Osteocyte (in vitro differentiated cells): ENCODE results near the gene DDX1. TPM values are rescaled to one million over a fixed set of nuclear protein-coding genes. Genes with fewer than 3 reads are reported as not detected.
A peak's percentile ranks its signal among the peaks of the same experiment; 100 is the strongest.

Experiments
- DNase-seq: peaks from one replicate; pipeline ENCODE4 v3.0.0; 2021; ENCODE audit warnings: mixed read lengths; ENCODE audit not compliant: unreplicated experiment; ENCODE audit errors: extremely low spot score
- H3K27ac Mint-ChIP-seq: one replicate; pipeline ENCODE4 v1.8.0; 2021; ENCODE audit warnings: mild to moderate bottlenecking, mixed read lengths; ENCODE audit not compliant: unreplicated experiment
- H3K27me3 Mint-ChIP-seq: one replicate; pipeline ENCODE4 v1.8.0; 2021; ENCODE audit warnings: mixed read lengths; ENCODE audit not compliant: unreplicated experiment
- H3K36me3 Mint-ChIP-seq: one replicate; pipeline ENCODE4 v1.8.0; 2021; ENCODE audit warnings: mixed read lengths; ENCODE audit not compliant: unreplicated experiment
- H3K4me1 Mint-ChIP-seq: one replicate; pipeline ENCODE4 v1.8.0; 2021; ENCODE audit warnings: mixed read lengths; ENCODE audit not compliant: unreplicated experiment
- H3K4me3 Mint-ChIP-seq: one replicate; pipeline ENCODE4 v1.8.0; 2021; ENCODE audit warnings: mild to moderate bottlenecking, moderate library complexity, mixed read lengths; ENCODE audit not compliant: unreplicated experiment
- H3K9me3 Mint-ChIP-seq: one replicate; pipeline ENCODE4 v1.8.0; 2021; ENCODE audit warnings: mixed read lengths; ENCODE audit not compliant: unreplicated experiment
- CTCF ChIP-seq: fragments of 200-600 bp; sonication (generic); IDR thresholded peaks from 2 replicates; pipeline ENCODE4 v1.5.0; 2021; ENCODE audit warnings: antibody characterized with exemption, mild to moderate bottlenecking, moderate library complexity
- total RNA-seq: library from RNA; stranded (reverse); gene quantifications from 2 replicates; pipeline ENCODE4 v1.2.1, GENCODE V29; 2021

Gene DDX1
- total RNA-seq, 1 donor from 2014 or later, result 90.7 TPM

GRCh38 chr2:15649561-15650255, 58.0 kb downstream of the DDX1 start:
- H3K36me3 Mint-ChIP-seq, result no peaks in the 10 kb centered on the region
- DNase-seq, result no peak
- H3K27me3 Mint-ChIP-seq, result peaks cover 29% of the 10 kb centered on the region
- H3K9me3 Mint-ChIP-seq, result no peaks in the 10 kb centered on the region
- no peak overlapping the region for H3K4me3 Mint-ChIP-seq
- no peak for TF ChIP-seq CTCF
- no peaks in the 10 kb centered on the region for H3K4me1 Mint-ChIP-seq
- no peak overlapping the region for H3K27ac Mint-ChIP-seq

DNA sequence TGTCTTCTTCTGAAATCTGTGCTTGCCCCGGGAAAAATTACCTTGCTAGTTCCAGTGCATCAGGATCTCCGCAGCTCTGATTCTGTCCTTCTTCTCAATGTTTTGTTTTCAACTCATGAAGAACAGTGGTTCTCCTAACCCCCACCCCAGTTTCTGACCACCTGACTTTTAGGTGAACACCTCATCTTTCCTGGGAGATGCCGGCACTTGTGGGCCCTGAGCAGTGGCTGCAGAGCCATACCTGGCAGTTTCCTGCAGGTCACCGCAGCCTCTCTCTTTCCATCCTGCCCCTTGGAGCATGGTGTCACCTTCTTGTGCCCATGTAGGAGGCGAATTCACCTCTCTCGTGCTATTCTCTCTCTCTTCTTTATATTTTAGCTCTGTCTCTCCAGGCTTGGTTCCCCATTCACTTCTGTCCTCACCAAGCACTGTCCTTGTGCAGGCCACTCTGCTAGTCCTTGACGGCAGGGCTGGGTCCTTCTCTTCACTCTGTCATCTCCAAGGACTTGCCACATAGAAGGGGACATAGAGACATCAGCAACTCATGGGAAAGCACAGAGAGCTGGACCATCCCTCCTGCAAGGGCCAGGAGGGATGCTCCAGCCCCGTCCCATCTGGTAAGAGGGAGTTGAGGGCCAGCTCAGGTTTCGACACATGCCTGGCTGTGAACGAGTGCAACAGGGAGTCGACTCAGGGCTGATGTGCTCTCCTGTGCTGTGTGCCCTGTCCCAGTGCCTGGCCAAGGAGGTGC, 59.1 kb downstream of the DDX1 start:
- H3K4me1 Mint-ChIP-seq, result no peaks in the 10 kb centered on the region
- H3K4me3 Mint-ChIP-seq, result no peak overlapping the region
- peak; percentile 74 for DNase-seq
- H3K27ac Mint-ChIP-seq, result no peak overlapping the region
- no peaks in the 10 kb centered on the region for H3K36me3 Mint-ChIP-seq
- H3K27me3 Mint-ChIP-seq, result peaks cover 29% of the 10 kb centered on the region
- no peak for TF ChIP-seq CTCF
- no peaks in the 10 kb centered on the region for H3K9me3 Mint-ChIP-seq

GRCh38 chr2:15651367-15651727, 59.7 kb downstream of the DDX1 start:
- Mint-ChIP-seq H3K4me1 (no peaks in the 10 kb centered on the region), H3K27me3 (peaks cover 29% of the 10 kb centered on the region), H3K9me3 (no peaks in the 10 kb centered on the region), H3K27ac (no peak overlapping the region), H3K4me3 (no peak overlapping the region), H3K36me3 (no peaks in the 10 kb centered on the region)
- DNase-seq, result peak; percentile 38
- no peak for TF ChIP-seq CTCF

- Mint-ChIP-seq H3K27ac (no peak overlapping the region), H3K27me3 (peaks cover 29% of the 10 kb centered on the region), H3K36me3 (no peaks in the 10 kb centered on the region), H3K4me1 (no peaks in the 10 kb centered on the region), H3K9me3 (no peaks in the 10 kb centered on the region), H3K4me3 (no peak overlapping the region)
- TF ChIP-seq CTCF, result no peak
- peak; percentile 64 for DNase-seq
These were observed 60.6 kb downstream of the DDX1 start for GRCh38 chr2:15652252-15652651.

GRCh38 chr2:15652801-15653200, 61.1 kb downstream of the DDX1 start:
- Mint-ChIP-seq H3K9me3 (no peaks in the 10 kb centered on the region), H3K27me3 (peaks cover 30% of the 10 kb centered on the region), H3K4me1 (no peaks in the 10 kb centered on the region), H3K27ac (no peak overlapping the region), H3K4me3 (no peak overlapping the region), H3K36me3 (no peaks in the 10 kb centered on the region)
- DNase-seq, result peak; percentile 73
- TF ChIP-seq CTCF, result no peak
